Ishikawa (cell line): ENCODE results near the gene EXTL2.

Experiments used
- CEBPB ChIP-seq: IDR thresholded peaks from 2 replicates; pipeline ENCODE4 v1.6.1; 2012
- CREB1 ChIP-seq: IDR thresholded peaks from 2 replicates; pipeline ENCODE4 v1.6.1; 2012; ENCODE audit warnings: low read depth
- EGR1 ChIP-seq: IDR thresholded peaks from 2 replicates; pipeline ENCODE4 v1.6.1; 2012
- EP300 ChIP-seq: IDR thresholded peaks from 2 replicates; pipeline ENCODE4 v1.6.1; 2012; ENCODE audit warnings: borderline replicate concordance
- FOXM1 ChIP-seq: IDR thresholded peaks from 2 replicates; pipeline ENCODE4 v1.6.1; 2012; ENCODE audit warnings: low read depth, borderline replicate concordance
- MAX ChIP-seq: IDR thresholded peaks from 2 replicates; pipeline ENCODE4 v1.6.1; 2012
- NFIC ChIP-seq: IDR thresholded peaks from 2 replicates; pipeline ENCODE4 v1.6.1; 2012
- RAD21 ChIP-seq: IDR thresholded peaks from 2 replicates; pipeline ENCODE4 v1.6.1; 2012; ENCODE audit warnings: low read depth
- REST ChIP-seq: IDR thresholded peaks from 2 replicates; pipeline ENCODE4 v1.6.1; 2012; ENCODE audit warnings: low read depth, mild to moderate bottlenecking
- TAF1 ChIP-seq: IDR thresholded peaks from 2 replicates; pipeline ENCODE4 v1.6.1; 2012; ENCODE audit warnings: low read depth, mild to moderate bottlenecking
- TCF12 ChIP-seq: IDR thresholded peaks from 2 replicates; pipeline ENCODE4 v1.6.1; 2012; ENCODE audit warnings: low read depth
- TEAD4 ChIP-seq: IDR thresholded peaks from 2 replicates; pipeline ENCODE4 v1.6.1; 2012
- USF1 ChIP-seq: IDR thresholded peaks from 2 replicates; pipeline ENCODE4 v1.6.1; 2012
- YY1 ChIP-seq: IDR thresholded peaks from 2 replicates; pipeline ENCODE4 v1.6.1; 2012; ENCODE audit warnings: low read depth
- ZBTB7A ChIP-seq: IDR thresholded peaks from 2 replicates; pipeline ENCODE4 v1.6.1; 2012; ENCODE audit warnings: low read depth

The EXTL2 gene

GRCh38 chr1:100868364-100868995 is 26.2 kb downstream of the EXTL2 start:
- TF ChIP-seq RAD21 (peak; percentile 71), ZBTB7A (no peak)

- TF ChIP-seq TEAD4 (no peak), EGR1 (no peak), YY1 (no peak), NFIC (no peak), USF1 (no peak), MAX (no peak), CREB1 (no peak), FOXM1 (no peak), CEBPB (no peak)
Observed at GRCh38 chr1:100866901-100867206, 27.8 kb downstream of the EXTL2 start.

GRCh38 chr1:100866041-100866900 is 28.4 kb downstream of the EXTL2 start:
- TF ChIP-seq TEAD4, result no peak
- no peak for TF ChIP-seq TAF1
- TF ChIP-seq RAD21, result peak; percentile 47

- no peak for TF ChIP-seq CREB1
- TF ChIP-seq RAD21, result no peak
- no peak for TF ChIP-seq TEAD4
- TF ChIP-seq EGR1, result no peak
- no peak for TF ChIP-seq YY1
Observed at GRCh38 chr1:100862591-100862990, 32.1 kb downstream of the EXTL2 start.

- TF ChIP-seq CREB1, result no peak
- no peak for TF ChIP-seq MAX
- no peak for TF ChIP-seq EGR1
- no peak for TF ChIP-seq TEAD4
Observed at GRCh38 chr1:100861379-100861778, 33.3 kb downstream of the EXTL2 start.

GRCh38 chr1:100860397-100860991 is 34.1 kb downstream of the EXTL2 start:
- peak; percentile 29; the same call in 1 of the 2 replicates for TF ChIP-seq NFIC
- peak; percentile 36; the same call in 1 of the 2 replicates for TF ChIP-seq TEAD4
- no peak for TF ChIP-seq FOXM1
- no peak for TF ChIP-seq MAX
- TF ChIP-seq USF1, result no peak
- TF ChIP-seq CEBPB, result no peak
- no peak for TF ChIP-seq TCF12

- TF ChIP-seq USF1 (no peak), CREB1 (no peak), EGR1 (no peak), REST (no peak), ZBTB7A (no peak), FOXM1 (no peak), EP300 (no peak), YY1 (no peak), NFIC (no peak)
Observed at GRCh38 chr1:100852976-100853375, 41.7 kb downstream of the EXTL2 start.

GRCh38 chr1:100851726-100852125 is 42.9 kb downstream of the EXTL2 start:
- no peak for TF ChIP-seq EGR1
- TF ChIP-seq MAX, result no peak
